ENCODE data around the gene ATP2A3.
A peak's percentile ranks its signal among the peaks of the same experiment; 100 is the strongest.

ATP2A3 gene

DNA sequence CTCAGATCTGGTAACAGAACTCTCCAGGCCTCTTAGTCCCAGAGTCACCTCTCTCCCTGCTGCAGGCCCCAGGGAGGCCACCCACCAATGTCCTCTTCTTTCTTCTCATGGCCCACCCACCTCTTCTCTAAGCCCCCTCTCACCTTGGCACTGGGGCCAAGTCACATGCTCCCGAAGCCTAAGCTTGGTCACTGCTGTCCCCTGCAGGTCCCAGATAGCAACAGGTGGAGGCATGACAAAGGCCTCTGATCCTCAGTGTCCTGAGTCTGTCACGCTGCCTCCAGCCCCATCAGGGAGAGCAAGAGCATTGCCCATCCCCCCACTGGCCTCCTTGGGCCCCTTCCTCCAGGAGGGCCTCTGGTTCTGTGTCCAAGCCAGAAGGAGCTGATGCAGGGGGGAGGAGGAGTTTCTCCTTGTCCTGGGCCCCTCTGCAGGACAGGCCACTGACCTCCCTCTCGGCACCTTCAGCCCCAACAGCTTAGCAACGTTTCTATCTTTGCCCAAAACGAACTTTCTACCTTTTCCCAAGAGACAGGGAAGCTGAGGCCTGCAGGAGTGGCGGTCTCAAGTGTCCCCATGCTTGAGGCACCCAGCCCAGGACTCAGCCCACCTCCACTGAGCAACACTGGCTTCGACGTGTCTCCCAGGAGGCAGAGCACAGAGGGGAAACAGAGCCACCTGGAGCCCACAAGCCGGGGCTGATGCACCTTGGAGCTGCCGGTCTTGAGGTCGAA, 56.6 kb downstream of the ATP2A3 start:
- DNase-seq, result no peak

DNA sequence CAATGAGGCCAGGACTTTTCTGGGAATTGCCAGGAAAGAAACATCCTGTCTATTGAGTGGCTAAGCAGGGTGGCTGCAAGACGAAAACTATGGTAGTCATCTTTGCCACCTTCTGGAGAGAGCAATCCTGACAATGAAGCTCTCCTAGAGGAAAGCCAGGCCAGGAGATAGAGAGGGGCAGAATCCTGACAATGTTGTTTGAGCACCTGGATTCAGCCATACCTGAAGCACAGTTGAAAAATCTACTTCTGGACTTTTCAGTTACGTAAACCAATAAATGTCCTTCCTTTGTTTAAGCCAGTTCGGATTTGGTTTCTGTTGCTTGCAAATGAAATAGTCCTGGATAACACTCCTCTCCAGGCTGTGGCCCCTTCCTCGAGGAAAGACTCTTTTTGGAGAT, 57.4 kb downstream of the ATP2A3 start:
- no peak for DNase-seq

DNA sequence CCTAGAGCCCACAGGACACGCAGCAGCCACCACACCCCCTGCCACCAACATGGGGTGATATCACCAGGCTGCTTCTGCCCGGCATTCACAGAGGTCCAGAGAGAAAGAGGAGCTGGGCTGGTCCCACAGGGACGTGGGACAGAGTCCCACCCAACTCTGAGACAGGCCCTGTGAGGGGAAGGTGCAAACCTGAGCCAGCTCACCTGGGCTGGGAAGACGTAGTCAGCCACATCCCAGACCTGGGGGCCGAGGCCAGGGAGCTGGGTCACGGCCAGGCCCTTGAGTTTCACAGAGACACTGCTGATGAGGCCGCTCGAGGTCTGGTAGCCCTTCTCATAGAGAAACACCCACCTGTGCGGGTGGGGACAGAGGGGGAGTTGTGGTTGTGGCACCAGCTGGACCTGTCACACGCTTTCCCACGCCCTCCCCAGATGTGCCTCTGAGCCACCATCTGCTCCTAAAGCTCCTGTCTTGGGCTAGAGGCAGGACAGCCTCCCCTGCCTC, 59.2 kb downstream of the ATP2A3 start:
- DNase-seq, result no peak

DNA sequence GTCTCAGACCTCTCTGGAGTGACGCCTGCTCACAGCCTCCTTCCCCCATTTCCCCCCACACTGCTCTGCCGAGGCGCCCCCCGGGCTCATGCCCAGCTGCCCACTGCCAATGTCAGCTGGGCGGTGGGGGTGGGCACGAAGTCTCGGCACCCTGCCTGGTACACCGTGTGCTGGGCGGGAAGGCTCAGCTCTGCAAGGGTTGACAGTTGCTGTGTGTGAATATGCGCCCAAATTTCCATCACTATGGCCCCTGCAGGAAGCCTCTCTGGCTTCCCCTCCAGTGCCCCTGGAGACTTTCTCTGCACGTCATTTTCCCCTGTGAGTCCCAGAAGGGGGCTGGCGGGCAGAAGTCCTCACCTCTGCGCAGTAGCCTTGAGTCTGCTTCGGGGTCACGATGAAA, 59.7 kb downstream of the ATP2A3 start:
- no peak for DNase-seq

DNA sequence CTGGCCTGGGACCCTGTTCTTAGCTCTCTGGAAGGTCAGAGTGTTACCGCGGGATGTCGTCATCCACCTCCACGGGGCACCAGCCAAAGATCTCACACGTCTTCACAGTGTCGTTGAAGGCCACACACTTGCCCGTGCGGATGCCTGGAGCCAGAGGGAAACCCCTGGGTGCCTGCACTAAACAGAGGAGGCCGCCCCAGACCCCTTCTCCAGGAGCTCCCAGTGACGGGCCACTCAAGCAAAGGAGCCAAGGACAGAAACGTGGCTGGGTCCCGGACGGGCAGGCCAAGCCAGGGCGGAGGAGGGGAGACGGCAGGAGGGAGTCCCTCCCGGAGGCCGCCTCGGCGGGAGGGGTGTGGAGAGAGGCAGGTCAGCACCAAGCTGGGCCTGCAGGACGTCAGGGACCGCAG, 60.4 kb downstream of the ATP2A3 start:
- DNase-seq, result no peak

DNA sequence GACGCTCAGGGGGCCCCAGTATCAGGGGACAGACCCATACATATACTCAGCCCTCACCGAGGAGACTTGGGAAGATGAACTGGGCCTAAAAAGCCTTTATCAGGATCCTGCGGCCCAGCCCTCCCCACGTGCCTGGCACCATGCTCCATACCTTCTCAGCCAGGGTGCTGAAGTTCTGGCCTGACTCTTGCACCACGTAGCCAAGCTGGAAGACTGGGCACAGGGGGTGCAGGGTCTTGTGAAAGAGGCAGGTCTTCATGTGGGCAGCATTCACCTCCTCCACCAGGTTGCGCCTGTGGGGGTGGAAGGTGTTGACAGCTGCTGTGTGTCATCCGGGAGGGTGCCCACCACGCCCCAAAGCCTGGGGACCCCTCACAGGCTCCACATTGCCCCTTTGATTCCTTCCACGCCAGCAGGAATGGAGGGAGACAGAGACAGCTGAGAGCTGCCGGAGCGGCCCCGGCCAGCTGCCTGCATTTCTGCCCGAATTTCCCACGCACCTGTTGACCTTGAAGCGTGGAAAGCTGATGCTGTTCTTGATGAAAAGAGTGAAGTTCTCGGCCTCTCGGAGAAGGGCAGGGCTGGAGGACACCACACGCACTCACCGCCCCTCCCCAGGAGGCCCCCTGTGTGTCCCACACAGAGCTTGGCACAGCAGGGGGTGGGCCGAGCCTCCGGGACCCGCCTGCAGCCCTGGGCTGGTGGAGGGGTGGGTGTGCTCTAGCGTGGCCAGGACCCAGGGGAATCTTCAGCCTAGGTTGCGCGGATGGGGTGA, 61.0 kb downstream of the ATP2A3 start:
- DNase-seq, result no peak

DNA sequence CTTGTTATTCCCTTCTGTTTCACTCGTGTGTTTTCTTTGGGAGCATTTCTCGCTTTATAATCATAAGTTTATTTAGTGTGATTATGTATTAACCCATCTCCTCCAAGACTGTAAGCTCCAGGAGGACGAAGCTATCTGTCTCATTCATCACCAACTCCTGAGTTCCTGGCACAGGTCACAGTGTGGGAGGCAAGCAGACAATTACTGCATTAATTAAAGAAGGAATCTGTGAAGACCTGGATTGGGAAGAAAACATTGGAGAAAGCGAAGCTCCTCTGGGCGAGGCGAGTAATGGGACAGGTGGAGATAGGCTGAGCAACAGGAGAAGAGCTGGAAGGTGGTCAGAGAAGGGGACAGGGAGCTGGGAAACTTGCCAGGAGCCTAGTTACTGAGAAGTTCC, 63.6 kb downstream of the ATP2A3 start:
- no peak for DNase-seq

DNA sequence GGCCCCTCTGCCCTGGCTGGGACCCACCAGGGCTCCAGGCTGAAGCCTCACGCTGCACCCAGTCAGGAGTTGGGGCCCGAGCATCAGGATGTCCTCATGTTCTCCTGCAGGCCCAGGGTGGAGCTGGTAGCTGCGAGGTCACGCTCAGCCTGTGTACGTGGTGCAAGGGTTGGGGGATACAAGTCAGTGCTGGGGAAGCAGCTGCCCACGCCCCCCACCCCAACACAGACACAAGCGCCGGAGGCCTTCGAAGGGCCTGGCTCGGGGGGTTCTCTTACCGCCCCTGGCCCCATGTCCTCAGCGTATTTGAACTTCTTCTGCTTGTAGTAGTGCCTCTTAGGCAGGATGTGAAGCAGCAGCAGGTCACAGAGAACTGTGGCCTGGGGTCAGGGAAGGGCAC, 66.5 kb downstream of the ATP2A3 start:
- no peak for DNase-seq

DNA sequence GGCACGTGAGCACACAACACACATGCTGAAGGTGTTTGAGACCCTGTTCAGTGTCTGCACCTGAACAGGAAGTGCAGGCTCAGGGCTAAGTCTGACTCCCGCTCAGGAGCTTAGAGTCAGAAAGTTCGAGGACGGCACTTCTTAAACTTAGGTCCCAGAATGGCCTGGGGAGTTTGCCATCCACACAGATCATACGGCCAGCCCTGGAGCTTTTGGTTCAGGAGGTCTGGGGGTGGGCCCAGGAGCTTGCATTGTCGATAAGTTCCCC, 67.3 kb downstream of the ATP2A3 start:
- DNase-seq, result no peak

DNA sequence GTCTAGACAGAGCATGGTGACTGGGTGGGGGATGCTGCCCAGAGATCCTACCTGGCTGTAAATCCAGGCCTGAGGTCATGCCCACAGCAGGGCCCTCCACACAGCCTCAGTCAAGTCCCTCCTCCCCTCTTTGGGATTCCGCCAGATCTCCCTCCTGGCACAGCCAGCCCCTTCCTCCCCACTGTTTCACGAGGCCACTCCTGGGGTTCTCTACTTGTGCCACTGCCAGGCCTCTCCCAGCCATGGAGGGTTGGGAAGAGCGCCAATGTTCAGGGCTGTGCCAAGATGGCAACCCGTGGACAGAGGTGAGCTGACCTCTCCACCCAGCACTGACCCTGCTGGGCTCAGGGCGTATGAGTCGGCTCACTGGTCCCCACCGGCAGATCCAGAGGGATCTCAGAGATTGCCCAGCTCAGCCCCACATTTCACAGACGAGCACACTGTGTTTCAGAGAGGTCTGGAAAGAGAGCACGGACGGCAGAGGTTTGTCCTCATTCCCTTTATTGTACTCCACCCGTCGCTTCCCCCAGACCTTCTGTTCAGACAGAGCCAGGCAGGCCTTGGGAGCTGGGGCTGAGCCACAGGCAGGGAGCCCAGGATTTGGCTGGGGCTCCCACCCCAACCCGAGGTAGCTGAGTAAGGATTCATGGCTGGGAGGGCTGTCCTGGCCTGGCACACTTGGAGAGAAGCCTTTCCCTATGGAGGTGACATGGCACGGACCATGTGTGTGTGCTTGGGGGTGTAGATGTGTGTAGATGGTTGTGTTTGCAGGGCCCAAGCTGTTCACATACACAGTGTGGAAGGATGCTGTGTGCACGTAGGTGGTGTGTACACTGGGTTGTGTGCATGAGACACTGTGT, 67.9 kb downstream of the ATP2A3 start:
- peak; percentile 70 for DNase-seq

DNA sequence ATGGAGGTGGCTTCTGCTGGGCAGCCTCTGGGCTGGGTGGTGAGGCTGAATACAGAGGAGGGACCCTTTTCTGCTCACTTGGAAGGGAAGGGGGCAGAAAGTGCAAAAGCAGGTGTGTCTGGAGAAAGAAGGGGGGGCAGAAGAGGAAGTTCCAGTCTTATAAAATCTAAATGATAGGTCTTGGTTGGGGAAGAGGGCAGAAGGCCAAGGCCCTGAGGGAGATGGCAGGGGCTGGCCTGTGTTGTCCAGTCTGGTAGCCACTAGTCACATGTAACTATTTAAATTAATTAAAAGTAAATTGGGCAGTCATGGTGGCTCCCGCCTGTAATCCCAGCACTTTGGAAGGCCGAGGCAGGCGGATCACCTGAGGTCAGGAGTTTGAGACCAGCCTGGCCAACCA, 68.9 kb downstream of the ATP2A3 start:
- no peak for DNase-seq

DNA sequence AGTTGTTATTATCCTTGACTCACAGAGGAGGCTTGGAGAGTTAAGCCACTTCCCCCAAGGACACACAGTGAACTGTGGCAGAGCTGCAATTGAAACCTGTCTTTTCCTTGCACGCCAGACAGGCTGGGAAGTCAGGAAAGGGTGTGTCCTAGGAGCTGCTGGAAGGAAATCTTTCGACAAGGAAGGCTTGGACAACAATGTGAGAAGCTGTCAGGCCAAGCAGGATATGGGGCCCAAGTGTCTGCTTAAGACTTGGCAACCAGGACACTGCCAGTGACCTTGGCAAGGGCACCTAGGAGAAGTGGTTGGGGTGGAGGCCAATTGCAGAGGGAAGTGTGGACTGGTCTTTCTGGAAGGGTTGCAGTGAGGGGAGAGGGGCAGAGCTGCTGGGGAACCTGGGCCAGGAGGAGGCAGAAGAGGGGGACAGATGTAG, 69.3 kb downstream of the ATP2A3 start:
- DNase-seq, result no peak

DNA sequence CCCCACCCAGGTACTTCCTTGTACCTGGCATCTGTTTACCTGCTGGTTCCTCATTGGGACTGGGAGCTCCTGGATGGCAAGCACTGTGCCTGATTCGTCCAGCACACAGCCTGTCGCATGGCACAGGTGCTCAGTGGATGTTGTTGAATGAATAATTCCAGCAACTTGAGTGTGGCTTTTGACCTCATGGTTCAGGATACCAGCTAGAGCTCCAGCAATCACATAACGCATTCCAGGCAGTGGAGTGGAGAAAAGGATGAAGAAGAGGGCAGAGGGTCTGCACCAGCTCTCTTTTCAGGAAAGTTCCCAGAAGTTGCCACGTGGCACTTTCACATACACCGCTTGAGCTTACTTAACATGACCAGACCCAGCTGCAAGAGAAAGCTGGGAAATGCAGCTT, 70.0 kb downstream of the ATP2A3 start:
- no peak for DNase-seq

DNA sequence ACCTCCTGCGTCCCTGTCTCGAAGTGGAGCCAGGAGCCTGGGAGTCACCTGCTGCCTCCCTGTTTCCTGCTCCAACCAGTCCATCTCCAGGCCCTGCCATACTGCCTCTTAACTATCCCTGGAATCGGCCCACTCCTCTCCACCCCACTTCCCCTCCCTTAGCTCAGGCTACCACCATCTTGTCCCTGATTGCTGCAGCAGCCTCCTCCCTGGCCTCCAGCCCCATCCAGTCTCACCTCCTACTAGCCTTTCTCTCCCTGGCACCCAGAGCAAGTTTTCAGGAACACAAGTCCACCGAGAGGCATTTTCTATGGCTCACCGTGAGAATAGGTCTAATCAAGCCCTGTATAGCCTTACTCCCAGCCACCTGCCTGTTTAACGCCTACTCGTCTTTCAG, 70.5 kb downstream of the ATP2A3 start:
- DNase-seq, result no peak

DNA sequence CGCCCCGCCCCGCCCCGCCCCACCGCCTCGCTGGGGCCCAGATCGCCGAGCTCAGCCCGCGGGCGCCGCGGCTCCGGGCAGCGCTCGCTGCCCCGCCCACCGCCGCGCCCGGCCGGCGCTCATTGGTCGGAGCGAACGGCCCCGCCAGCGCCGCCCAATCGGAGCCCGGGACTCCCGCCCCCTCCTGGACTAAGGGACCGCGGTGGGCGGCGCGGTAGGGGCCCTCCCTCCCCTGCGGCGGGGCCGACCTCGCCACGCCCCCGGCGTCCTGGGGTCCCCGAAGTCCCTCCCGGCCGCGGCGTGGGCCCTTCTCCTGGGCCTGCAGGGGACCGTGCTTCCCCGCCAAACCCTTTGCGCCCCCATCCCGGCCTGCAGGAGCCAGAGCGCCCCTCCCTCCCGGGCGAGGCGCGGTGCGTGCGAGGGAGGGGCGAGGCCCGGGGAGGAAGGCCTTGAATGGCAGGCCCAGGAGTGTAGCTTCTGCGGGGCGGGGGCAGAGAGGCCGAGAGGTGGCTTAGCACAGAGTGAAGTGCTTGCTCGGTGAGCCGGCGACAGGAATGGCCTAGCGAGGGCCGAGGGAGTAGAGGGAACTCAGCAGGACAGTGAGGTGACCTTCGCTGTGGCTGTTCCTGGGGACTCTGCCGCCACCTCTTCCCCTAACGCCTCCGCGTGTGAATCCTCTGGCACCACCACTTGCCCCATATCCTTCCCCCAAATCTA, 71.1 kb downstream of the ATP2A3 start, which contains the start of gene CAMKK1:
CAMKK1 (minus strand) TSS at position 51 of the 717 bp plus-strand sequence. CDS start 7,366 bp downstream, outside the sequence.
- peak; percentile 92 for DNase-seq

DNA sequence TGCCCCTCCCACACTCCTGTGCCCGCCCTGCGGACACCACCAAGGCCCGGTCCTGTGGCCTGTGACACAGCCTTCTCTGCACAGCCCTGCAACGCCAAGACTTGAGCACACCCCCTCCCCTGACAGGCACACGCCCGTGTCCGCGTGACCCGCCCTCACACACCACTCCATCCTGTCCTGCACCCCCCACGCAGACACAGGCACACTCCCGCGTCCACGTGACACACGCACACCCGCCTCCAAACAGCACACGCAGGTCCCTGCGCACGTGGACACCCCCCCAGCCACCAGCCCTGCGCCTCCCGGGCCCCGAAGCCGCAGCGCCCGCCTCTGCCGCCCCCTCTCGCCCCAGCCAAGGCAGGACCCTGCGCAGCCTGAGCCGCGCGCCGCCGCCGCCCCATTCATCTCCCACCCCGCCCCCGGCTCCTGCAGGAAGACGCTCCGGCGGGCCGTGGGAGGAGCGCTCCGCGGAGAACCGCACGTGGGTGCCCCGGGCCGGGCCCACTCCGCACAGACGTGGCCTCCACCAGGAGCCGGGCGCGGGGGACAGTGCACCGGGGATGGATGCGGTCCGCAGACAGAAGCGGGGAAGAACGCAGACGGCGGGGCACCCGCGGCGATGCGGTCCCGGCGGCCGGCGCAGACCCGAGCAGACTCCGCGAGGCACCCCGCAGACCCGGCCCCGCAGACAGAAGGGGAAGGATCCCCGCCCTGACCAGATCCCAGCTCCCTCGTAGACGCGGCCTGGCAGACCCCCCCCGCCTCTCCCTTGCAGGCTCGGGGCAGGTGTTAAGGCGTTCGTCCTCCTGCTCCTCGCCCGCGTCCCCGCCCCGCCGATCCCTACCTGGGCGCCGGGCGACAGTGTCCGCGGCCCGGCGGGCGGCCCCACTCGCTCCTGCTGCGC, 71.9 kb downstream of the ATP2A3 start:
- DNase-seq, result peak; percentile 80

DNA sequence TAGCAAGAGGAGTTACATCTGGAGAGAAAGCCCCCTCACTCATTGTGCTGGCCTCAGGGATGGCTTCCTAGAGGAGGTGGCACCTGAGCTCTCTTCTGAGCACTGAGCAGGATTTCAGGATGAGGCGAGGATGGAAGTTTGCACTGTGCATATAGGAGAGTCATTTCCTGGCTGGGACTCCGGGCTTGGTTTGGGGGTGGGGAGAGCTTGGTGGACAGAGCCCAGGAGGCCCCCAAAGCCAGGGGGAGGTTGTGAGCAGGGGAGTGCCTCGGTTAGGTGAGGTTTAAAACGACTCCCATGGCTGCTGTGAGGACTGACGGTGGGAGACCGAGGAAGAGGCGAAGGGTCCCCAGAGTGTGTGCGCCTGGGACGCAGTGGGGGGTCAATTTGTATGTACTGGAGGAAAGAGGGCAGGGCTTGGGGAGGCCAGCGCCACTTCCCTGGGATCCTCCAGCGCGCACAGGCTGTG, 72.6 kb downstream of the ATP2A3 start:
- DNase-seq, result no peak

DNA sequence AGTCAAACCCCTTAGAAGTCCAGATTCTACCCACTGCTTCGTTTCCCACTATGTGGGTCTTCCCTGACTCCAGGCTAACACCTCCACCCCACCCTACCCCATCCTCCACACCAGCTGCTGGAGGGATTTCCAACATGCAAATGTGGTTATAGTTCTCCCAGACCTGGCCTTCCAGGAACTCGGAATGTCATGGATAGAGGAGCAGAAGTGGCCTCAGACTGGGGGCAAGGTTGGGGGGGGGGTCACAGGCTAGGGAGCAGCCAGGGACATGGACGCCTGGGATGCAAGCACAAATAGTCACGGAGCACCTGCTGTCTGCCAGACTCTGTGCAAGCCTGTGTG, 73.4 kb downstream of the ATP2A3 start:
- no peak for DNase-seq

DNA sequence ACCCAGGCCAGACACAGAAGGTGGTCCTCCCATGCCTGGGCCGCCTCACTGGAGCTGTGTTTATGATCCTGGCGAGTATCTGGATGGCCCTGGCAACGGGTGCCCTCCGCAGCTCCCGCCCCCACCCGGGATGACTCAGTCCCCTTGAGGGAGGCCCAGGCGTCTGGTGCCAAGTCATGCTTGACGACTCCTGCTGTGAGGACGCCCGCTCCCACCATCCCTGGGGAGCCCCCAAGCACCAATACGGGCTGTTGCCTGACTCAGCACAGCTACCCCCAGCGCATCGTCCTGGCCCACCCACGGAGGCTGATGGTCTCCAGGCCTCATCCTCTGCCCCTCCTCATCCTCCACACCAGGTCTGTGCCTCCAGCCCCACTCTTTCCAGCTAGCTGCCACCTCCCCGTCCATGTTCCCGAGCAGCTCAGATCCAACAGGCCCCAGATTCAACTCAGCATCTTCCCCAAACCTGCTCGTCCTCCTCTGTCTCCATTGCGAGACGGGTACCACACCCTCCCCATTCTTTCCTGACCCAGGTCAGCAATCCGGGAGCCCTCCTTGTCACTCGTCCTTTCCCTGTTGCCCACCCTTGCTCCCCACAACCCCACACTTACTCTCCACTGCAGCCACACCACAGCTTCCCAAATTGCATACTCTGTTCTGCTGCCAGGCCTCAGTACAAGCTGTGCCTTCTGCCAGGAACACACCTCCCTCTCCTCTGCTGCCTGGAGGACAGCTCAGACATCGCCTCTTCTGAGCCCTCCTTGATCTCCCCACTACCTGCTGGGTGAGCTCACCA, 74.0 kb downstream of the ATP2A3 start:
- DNase-seq, result peak; percentile 71

DNA sequence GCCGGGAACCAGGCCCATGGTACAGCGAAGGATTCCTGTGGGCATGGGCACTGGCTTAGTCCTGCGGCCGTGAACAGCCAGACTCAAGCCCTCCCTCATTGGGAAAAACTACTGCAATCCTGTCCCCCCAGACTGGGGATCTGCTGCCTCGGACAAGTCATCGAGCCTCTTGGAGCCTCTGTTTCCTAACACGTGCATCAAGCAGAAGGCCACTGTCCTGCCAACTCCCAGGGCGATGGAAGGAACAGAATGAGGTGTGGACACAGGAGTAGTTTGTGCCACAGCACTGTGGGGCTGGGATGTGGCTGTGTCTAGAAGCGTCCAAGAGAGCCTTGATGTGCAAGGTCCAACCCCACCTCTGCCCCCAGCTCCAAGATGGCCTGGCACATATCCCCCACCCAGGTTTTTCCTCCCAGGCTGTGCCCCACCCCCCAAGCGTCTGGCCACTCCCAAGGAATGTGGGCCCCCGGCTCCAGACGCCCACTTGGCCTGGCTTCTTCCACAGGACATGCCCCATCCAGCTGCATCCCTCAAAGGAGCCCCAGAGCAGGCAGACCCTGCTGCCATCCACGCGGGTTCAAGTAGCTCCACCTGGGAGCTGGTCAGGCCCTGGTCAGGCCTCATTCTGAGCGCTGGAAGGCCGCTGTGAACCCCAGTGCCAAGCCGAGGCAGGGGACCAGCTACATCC, 74.8 kb downstream of the ATP2A3 start:
- no peak for DNase-seq
